GM18499 (cell line): Measurements from ENCODE around the gene NFIB.

Source experiments
- ATAC-seq: cut with Tn5 transposase; IDR thresholded peaks from one replicate; pipeline ENCODE4 v1.9.1; 2021; ENCODE audit warnings: moderate number of reproducible peaks; ENCODE audit not compliant: insufficient read depth, unreplicated experiment

NFIB gene

DNA sequence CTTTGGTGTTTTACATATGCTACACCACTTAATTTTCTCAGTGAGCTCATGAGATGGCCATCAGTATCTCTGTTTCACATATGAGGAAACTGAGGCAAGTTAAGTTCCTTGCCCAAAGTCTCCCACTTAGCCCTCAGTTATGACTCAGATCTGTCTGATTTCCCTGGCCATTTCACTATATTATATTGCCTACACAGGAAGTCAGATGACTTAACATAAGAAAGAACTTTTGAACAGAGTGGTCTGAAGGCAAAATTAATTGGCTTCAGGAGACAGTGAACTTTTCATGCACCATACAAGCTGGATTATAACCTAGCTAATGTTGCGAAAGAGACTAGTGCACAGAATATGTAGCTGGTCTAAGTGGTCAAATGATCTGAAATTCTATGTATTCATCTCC lies 221.6 kb downstream of the NFIB start:
- ATAC-seq: no peak

GRCh38 chr9:14089051-14089803 lies 224.7 kb downstream of the NFIB start:
- ATAC-seq: no peak

DNA sequence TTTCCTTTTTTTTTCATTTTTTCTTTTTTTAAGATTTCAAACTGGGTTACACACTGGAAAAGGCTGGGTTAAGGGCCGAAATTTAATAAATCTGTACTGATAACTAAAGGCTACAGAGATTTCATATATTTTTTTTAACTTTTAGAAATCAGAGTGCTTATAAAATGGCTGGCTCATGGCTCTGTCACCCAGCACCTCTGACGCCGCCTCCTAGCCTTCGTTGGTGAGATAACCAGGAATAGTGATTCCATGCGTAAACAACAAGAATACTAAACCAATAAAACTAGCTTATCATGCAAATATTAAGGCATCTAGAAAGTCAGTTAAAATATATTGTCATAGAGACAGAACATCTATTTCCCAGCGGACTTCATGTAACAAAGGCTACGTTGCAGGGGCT lies 226.4 kb downstream of the NFIB start:
- ATAC-seq: no peak

GRCh38 chr9:14086495-14086894 lies 227.4 kb downstream of the NFIB start:
- no peak for ATAC-seq

GRCh38 chr9:14085810-14086209 lies 228.1 kb downstream of the NFIB start:
- ATAC-seq: no peak

- no peak for ATAC-seq
These were observed 229.1 kb downstream of the NFIB start for GRCh38 chr9:14084867-14085266.

- no peak for ATAC-seq
These were observed 230.6 kb downstream of the NFIB start for GRCh38 chr9:14083366-14083765.

DNA sequence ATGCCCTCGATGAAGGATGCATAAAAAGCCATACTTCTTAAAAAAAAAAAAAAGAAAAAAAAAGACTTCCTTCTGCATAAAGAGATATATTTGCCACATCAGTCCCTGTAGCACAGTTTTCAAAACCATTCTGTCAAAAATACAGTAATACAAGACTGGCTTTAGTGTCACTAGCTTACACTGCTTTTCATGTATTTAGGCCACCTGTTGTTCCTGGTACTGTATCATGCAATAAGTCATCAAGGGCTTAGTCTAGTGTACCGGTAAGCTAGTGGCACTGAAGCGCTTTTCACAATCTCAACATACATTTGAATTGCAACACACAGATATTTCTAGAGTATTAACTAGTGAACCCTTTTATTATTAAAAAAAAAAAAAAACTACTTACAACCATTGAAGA lies 231.2 kb downstream of the NFIB start:
- no peak for ATAC-seq

DNA sequence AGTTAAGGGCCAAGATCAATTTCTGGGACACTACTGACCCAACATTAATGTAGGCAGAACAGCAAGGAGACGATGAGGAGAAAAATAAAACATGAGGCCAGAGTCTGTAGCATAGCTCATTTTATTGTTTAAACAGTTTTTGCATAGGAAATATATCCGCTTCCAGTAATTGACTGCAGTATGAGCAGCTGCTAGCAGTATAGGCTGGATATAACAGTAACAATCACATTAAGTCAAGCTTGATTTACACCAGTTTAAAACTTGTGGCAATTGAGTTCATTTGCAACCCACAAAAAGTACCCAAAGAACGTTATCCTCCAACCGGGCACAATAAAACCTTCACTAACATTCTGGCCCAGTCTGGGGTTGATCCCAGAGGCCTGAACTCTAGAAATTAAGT lies 232.2 kb downstream of the NFIB start:
- ATAC-seq: no peak

DNA sequence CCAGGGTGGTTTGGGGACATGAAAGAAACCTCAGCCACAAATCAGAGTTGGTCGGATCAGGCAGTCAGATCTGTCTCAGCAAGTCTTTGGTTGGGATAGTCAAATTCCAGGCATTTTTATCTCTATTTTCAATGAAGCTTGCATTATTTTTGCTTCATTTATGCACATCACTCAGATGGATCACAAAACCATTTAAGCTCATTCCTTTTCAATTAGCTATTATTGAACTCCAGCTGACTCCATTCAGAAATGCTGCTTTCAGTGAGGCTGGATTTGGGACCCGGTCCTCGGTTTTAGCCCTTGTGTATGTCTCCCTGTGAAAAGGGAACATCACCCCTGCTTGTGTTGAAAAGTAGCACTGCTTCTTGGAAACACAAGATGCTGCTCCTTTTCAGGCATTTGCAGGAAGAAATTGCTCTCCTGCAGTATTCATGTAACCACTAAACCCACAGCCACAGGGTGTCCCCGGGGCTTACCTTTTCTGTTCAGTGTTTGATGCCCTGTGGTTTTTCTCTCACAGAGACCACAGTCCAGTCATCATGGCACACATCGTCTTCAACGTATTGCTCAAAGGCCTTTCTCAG lies 232.9 kb downstream of the NFIB start:
- ATAC-seq: no peak

GRCh38 chr9:14079440-14079839 lies 234.5 kb downstream of the NFIB start:
- no peak for ATAC-seq

DNA sequence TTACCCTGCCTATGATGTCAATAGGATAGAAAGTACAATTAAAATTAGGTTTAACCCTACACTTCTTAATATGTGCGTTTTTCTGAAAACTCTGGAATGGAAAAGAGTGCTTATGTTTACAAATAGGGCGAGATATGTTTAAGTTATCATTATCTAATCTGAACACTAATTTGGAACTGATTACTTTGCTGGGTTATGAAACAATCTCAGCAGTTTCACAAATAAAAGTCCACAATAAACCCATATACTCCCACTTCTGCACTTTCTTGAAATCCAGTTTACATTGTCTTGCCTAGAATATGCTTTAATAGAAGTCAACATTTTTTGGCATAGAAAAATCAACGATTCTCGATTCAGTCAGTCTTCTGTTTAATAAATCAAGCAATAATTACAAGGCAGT lies 236.3 kb downstream of the NFIB start:
- no peak for ATAC-seq

DNA sequence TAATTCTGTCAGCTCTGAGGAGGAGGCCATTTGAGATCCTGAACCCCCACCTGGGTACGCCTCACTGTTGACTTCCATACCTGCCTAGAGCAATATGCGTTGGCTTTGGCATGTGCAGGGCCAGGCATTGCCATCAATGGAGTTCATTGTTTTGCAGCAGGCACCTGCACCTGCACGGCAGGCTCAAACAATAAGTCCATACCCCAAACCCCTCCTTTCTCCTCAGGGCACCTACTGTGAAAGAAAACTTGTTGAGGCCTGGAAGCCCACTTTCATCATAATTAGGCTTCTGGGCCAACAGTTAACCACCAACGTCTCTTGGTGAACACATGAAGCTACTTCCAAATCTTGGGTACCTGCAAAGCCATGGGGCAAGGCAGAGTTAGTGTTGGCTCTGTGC lies 238.7 kb downstream of the NFIB start:
- ATAC-seq: no peak

DNA sequence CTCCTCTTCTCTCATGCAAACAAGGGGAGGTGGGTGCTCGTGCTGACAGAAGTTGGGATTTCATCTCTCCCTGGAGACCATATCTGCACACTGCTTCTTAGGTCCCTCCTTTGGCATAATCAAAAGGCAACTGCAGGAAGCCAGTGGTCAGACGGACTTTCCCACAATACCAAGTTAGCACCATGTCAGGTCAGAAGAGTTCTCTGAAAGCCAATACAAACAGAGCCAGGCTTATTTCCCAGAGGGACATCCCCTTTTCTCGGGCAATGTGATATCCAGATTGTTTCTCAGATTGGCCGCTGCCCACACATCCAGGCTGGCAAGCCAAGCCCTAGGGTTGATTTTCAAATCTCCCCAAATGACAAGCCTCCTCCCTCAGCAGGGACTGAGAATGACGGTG lies 241.1 kb downstream of the NFIB start:
- no peak for ATAC-seq

- no peak for ATAC-seq
These were observed 242.5 kb downstream of the NFIB start for GRCh38 chr9:14071484-14071883.

GRCh38 chr9:14068690-14069089 lies 245.3 kb downstream of the NFIB start:
- ATAC-seq: no peak

DNA sequence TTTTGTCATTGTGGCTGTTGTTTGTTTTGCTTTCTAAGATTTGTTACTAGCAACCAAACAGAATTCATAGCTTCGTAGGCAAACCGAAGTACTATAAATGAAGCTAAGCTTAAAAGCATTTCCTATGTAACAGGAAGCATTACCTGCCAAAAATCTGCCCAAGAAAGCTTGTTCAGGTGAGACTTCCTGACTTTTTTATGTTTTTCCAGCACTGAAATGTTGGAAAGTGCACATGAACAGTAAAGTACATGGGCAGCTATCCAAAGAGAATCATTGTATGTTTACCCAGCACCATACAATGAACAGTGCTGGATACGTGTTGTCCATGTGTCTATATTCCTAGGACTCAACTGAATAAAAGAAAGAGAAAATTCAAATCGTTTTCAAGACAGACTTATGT lies 247.1 kb downstream of the NFIB start:
- no peak for ATAC-seq

GRCh38 chr9:14066032-14066431 lies 247.9 kb downstream of the NFIB start:
- ATAC-seq: no peak

DNA sequence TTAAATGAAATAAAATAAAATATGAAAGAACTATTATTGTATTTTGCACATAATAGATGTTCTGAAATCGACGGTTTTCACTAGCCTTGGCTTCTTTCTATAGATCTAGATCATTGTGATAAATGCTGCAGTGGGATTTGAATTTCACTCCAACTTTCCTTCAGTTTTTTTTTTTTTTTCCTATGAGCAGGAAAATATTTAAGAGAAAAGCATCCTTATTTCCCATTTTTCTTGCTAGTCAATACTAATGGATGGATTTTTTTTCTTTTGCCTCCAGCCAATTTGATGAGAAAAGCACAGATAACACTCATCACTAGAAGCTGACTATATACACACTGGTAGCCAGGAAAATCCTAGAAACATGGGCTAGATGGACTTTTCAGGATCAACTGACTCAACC lies 249.0 kb downstream of the NFIB start:
- no peak for ATAC-seq

- ATAC-seq: no peak
These were observed 250.2 kb downstream of the NFIB start for GRCh38 chr9:14063756-14064155.

DNA sequence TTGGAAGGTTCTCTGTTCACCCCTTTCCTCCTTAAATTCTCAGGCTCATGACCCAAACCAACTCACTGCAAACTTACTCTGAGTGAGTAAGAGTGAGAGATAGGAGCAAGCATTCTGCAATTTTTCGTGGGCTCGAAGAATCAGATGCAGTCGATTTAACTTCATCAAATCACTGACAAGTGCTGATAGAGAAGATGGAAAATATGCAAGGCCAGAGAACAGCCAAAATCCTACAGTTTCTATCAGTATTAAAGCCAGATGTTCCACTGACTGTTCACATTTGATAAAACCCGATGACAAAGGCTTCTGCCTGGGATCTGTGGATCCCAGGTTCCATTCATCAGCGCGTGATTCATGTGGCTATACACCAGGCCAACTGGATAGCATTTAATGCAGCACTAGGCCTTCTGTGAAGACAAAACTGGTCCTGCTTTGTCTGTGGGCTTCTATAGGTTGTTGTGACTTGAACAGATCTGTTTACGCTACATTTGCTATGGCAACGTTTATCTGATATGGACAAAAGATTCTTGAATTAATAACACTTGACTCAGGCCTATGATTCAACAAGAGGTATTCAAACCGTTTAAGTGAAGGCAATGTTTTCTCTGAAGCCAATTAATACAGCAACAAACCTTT lies 251.2 kb downstream of the NFIB start:
- ATAC-seq: no peak
